ENCODE measurements around the gene DRAM1.

Gene DRAM1

DNA sequence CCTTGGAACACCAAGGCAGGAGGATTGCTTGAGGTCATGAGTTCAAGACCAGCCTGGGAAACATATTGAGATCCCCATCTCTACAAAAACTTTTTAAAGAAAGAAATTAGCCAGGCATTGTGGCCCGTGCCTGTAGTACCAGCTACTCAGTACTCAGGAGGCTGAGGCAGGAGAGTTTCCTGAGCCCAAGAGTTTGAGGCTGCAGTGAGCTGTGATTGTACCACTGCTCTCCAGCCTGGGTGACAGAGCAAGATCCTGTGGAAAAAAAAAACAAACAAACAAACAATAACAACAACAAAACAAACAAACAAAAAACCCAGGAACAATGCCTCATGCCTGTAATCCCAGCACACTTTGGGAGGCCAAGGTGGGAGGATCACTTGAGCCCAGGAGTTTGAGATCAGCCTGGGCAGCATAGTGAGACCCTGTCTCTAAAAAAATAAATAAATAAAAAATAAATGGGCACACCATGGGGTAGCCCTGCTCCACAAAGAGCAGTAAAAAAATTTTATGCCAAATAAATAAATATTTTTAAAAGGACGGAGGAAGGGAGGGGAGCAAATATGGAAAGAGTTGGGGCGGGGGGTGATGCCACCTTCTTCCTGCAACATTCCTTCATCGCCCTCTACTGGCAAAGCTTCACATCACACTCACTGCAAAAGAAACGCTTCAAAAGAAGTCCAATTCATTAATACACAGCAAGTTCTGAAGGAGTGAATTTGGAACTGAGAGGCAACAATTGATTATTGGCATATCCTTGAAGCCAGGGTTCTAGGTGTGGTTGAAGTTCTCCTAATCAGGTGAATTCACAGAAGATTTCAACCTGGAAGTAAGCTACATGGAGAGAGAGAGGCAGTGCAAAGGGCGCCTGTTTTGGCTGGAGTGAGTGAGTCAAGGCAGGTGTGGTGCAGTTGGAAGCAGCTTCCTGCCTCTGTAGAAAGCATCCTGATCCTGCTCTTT, 37.8 kb upstream of the DRAM1 start:
- H3K27ac ChIP-seq, result no peak overlapping the region
- TF ChIP-seq, protein P1, sequence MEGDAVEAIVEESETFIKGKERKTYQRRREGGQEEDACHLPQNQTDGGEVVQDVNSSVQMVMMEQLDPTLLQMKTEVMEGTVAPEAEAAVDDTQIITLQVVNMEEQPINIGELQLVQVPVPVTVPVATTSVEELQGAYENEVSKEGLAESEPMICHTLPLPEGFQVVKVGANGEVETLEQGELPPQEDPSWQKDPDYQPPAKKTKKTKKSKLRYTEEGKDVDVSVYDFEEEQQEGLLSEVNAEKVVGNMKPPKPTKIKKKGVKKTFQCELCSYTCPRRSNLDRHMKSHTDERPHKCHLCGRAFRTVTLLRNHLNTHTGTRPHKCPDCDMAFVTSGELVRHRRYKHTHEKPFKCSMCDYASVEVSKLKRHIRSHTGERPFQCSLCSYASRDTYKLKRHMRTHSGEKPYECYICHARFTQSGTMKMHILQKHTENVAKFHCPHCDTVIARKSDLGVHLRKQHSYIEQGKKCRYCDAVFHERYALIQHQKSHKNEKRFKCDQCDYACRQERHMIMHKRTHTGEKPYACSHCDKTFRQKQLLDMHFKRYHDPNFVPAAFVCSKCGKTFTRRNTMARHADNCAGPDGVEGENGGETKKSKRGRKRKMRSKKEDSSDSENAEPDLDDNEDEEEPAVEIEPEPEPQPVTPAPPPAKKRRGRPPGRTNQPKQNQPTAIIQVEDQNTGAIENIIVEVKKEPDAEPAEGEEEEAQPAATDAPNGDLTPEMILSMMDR (IDR thresholded peaks at IDR 0.05), result peak; percentile 99
- no peak for TF ChIP-seq ZFX (IDR thresholded peaks at IDR 0.05; ENCODE audit: borderline replicate concordance)

DNA sequence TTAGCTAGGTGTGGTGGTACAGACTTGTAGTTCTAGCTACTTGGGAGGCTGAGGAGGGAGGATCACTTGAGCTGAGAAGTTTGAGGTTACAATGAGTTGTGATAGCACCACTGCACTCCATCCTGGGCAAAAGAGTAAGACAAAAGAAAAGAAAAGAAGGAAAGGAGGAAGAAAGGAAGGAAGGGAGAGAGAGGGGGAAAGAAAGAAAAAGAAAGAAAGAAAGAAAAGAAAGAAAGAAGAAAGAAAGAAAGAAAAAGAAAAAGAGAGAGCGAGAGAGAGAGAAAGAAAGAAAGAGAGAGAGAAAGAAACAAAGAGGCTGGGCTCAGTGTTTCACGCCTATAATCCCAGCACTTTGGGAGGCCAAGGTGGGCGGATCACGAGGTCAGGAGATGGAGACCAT, 36.3 kb upstream of the DRAM1 start:
- no peak for TF ChIP-seq ZFX (IDR thresholded peaks at IDR 0.05; ENCODE audit: borderline replicate concordance)
- TF ChIP-seq, protein P1 (IDR thresholded peaks at IDR 0.05), result no peak
- H3K27ac ChIP-seq, result no peak overlapping the region

DNA sequence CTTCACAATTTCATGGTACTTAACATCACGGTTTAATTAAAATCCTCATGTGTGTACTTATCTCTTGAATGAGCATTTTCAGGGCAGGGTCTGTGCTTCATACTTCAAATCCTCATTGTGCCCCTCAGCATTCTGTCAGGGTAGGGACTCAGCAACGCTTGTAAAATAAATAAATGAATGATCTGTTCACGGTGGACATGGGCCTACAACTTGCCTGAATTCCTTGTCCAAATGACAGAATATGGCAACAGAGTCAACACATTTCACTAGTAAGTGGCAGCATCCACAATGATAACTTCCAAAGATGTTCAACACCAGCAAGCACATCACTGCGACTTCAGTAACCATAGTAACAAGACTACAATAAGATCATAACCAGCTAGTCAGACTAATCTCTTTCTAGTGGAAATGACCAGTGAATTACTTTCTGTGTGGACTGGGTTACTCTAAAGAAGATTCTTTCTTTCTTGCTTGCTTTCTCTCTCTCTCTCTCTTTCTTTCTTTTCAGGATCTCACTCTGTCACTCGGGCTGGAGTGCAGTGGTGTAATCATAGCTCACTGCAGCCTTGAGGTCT, 32.2 kb upstream of the DRAM1 start:
- TF ChIP-seq, protein P1 (IDR thresholded peaks at IDR 0.05), result no peak
- TF ChIP-seq ZFX (IDR thresholded peaks at IDR 0.05; ENCODE audit: borderline replicate concordance), result no peak
- no peak overlapping the region for H3K27ac ChIP-seq

DNA sequence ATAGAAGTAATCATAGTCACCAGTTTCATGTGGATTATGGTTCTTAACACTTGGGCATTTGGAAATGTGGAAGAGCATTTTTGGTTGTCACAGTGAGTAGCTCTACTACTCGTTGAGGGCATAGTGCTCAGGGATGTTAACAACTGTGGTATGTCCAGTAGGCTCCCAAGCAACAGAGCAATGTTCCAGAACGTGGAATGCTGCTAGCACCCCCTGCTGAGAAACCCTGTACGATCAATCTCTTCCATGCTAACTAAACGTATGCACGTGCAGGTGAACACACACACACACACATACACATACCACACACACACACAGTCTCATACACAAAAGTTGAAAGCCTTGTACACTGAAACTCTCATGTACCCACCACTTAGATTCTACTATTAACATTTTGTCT, 30.1 kb upstream of the DRAM1 start:
- TF ChIP-seq, protein P1 (IDR thresholded peaks at IDR 0.05), result no peak
- TF ChIP-seq ZFX (IDR thresholded peaks at IDR 0.05; ENCODE audit: borderline replicate concordance), result no peak
- H3K27ac ChIP-seq, result no peak overlapping the region

DNA sequence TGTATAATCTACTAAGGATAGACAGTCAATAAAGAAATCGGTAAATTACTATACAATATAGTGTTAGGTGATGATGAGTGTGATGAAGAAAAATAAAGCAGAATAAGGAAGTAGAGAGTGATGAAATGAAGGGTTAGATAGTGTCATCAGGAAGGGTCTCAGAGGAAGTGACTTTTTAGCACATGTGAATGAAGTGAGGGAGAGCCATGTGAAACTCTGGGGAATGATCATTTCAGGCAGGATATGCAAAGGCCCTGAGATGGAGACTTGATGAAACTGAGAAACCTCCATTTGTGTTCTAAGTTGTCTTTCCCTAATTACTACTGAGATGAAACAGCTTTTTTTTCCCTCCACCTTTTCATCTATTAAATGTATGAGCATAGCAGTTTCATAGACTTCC, 27.2 kb upstream of the DRAM1 start:
- no peak overlapping the region for H3K27ac ChIP-seq
- TF ChIP-seq, protein P1 (IDR thresholded peaks at IDR 0.05), result no peak
- TF ChIP-seq ZFX (IDR thresholded peaks at IDR 0.05; ENCODE audit: borderline replicate concordance), result no peak

DNA sequence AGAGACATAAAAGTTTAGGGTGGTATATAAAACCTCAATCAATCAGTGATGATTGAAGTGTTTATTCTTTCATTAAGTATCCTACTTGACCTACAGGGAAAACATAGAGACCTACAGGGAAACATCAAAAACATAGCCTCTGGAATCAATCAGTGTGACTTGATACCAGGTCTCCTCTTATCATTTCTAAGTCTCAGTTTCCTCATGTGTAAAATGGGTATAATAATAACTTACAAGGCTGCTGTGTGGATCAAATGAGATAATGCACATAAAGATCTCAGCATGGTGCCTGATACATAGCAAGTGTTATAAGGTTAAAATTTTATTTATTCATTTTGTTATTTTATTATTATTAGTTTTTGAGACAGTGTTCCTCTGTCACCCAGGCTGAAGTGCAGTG, 24.4 kb upstream of the DRAM1 start:
- H3K27ac ChIP-seq, result no peak overlapping the region
- TF ChIP-seq, protein P1 (IDR thresholded peaks at IDR 0.05), result no peak
- no peak for TF ChIP-seq ZFX (IDR thresholded peaks at IDR 0.05; ENCODE audit: borderline replicate concordance)

DNA sequence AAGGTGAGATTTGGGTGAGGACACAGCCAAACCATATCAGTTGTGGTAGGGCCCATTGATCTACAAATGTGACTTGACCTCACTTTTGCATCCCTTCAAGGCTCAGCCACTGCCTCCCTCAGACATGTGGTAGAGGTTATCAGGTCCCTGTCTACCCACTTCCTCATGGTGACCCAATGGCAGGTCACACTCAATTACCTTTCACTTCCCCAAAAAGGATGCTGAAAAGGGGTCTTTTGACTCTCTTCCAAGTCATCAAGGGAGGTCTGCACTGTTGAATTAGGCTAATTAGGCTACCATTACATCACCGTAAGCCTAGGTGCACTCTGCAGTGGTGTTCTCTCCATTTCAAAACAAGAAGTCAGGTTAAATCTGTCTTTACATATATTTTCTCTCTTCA, 22.6 kb upstream of the DRAM1 start:
- no peak overlapping the region for H3K27ac ChIP-seq
- no peak for TF ChIP-seq ZFX (IDR thresholded peaks at IDR 0.05; ENCODE audit: borderline replicate concordance)
- TF ChIP-seq, protein P1 (IDR thresholded peaks at IDR 0.05), result no peak
